IMR-90 (cell line): Measurements from ENCODE around the gene POLG2.
A peak's percentile ranks its signal among the peaks of the same experiment; 100 is the strongest.

ENCODE experiments used
- BHLHE40 ChIP-seq: fragments of 150-350 bp; IDR thresholded peaks from 2 replicates; pipeline ENCODE4 v1.6.1; 2016; ENCODE audit warnings: mild to moderate bottlenecking, low read depth, low read length
- CEBPB ChIP-seq: IDR thresholded peaks from 2 replicates; pipeline ENCODE4 v1.6.1; 2012; ENCODE audit warnings: low read depth, low read length, improper control_type of control experiment
- ELK1 ChIP-seq: fragments of 150-350 bp; IDR thresholded peaks from 2 replicates; pipeline ENCODE4 v1.6.1; 2016; ENCODE audit warnings: low read depth, mild to moderate bottlenecking, low read length, moderate library complexity, borderline replicate concordance
- FOS ChIP-seq: fragments of 150-350 bp; IDR thresholded peaks from 2 replicates; pipeline ENCODE4 v1.6.1; 2016; ENCODE audit warnings: low read depth, low read length
- MAZ ChIP-seq: IDR thresholded peaks from 2 replicates; pipeline ENCODE4 v1.6.1; 2012; ENCODE audit warnings: low read depth, mild to moderate bottlenecking, low read length, improper control_type of control experiment, moderate library complexity, borderline replicate concordance
- MXI1 ChIP-seq: IDR thresholded peaks from 2 replicates; pipeline ENCODE4 v1.6.1; 2012; ENCODE audit warnings: low read depth, mild to moderate bottlenecking, low read length, moderate library complexity, borderline replicate concordance
- POLR2A ChIP-seq: IDR thresholded peaks from 2 replicates; pipeline ENCODE4 v1.6.1; 2012; ENCODE audit warnings: mild to moderate bottlenecking, low read depth, low read length
- RAD21 ChIP-seq: IDR thresholded peaks from 2 replicates; pipeline ENCODE4 v1.6.1; 2012; ENCODE audit warnings: low read length, improper control_type of control experiment
- RCOR1 ChIP-seq: IDR thresholded peaks from 2 replicates; pipeline ENCODE4 v1.6.1; 2012; ENCODE audit warnings: mild to moderate bottlenecking, low read length, improper control_type of control experiment; ENCODE audit not compliant: insufficient replicate concordance
- RFX5 ChIP-seq: IDR thresholded peaks from 2 replicates; pipeline ENCODE4 v1.8.0; 2012; ENCODE audit warnings: low read depth, mild to moderate bottlenecking, low read length, moderate library complexity
- SMC3 ChIP-seq: fragments of 150-350 bp; IDR thresholded peaks from 2 replicates; pipeline ENCODE4 v1.6.1; 2016; ENCODE audit warnings: low read depth, mild to moderate bottlenecking, antibody characterized with exemption, low read length, moderate library complexity
- USF2 ChIP-seq: fragments of 150-350 bp; IDR thresholded peaks from 2 replicates; pipeline ENCODE4 v1.6.1; 2017; ENCODE audit warnings: mild to moderate bottlenecking, antibody characterized with exemption, low read length, low read depth
- TF ChIP-seq, protein P1 (sequence below): conservative IDR thresholded peaks from 2 replicates; pipeline ENCODE4 v1.5.1; 2012; ENCODE audit warnings: mild to moderate bottlenecking, low read depth, low read length, improper control_type of control experiment

- no peak for TF ChIP-seq MAZ
- TF ChIP-seq CEBPB, result peak; percentile 85
- TF ChIP-seq, protein P1, sequence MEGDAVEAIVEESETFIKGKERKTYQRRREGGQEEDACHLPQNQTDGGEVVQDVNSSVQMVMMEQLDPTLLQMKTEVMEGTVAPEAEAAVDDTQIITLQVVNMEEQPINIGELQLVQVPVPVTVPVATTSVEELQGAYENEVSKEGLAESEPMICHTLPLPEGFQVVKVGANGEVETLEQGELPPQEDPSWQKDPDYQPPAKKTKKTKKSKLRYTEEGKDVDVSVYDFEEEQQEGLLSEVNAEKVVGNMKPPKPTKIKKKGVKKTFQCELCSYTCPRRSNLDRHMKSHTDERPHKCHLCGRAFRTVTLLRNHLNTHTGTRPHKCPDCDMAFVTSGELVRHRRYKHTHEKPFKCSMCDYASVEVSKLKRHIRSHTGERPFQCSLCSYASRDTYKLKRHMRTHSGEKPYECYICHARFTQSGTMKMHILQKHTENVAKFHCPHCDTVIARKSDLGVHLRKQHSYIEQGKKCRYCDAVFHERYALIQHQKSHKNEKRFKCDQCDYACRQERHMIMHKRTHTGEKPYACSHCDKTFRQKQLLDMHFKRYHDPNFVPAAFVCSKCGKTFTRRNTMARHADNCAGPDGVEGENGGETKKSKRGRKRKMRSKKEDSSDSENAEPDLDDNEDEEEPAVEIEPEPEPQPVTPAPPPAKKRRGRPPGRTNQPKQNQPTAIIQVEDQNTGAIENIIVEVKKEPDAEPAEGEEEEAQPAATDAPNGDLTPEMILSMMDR, result peak; percentile 45
- TF ChIP-seq SMC3, result no peak
- no peak for TF ChIP-seq POLR2A
- no peak for TF ChIP-seq FOS
- no peak for TF ChIP-seq RFX5
- TF ChIP-seq USF2, result no peak
- TF ChIP-seq BHLHE40, result no peak
- TF ChIP-seq RAD21, result no peak
- TF ChIP-seq MXI1, result no peak
- no peak for TF ChIP-seq RCOR1
- TF ChIP-seq ELK1, result no peak
Observed at GRCh38 chr17:64492481-64493109, 4.3 kb downstream of the POLG2 start.
